Natural killer cell treated with Interleukin-12 subunit alpha and Interleukin-12 subunit beta and Interleukin-15 and Interleukin-18, amount 100 ng/mL, for 72 hours (primary cell): ENCODE measurements around the gene ANO8. TPM values are rescaled to one million over a fixed set of nuclear protein-coding genes. Genes with fewer than 3 reads are reported as not detected.
A peak's percentile ranks its signal among the peaks of the same experiment; 100 is the strongest.
"Not testable (repeated sequence)": the region's sequence is repeated elsewhere in the genome, so short reads cannot be mapped to it uniquely, and the experiment has no call there.

Experiments used
- ATAC-seq, 2 donors: fragments of 150-1000 bp; cut with Tn5 transposase in 1 of 2; sonication (Bioruptor Pico), chemical (Tn5 transposase) in 1 of 2; 2 replicates each; pipeline ENCODE4 v1.10.0; 2021
- DNase-seq: peaks from one replicate; pipeline ENCODE4 v3.0.0; 2022; ENCODE audit warnings: low spot score
- H3K27ac Mint-ChIP-seq, 2 donors: 1 replicate in 1 of 2; 2 replicates in 1 of 2; pipeline ENCODE4 v1.8.0; 2022; ENCODE audit warnings: mixed read lengths in 2 of 2, mild to moderate bottlenecking in 1 of 2, moderate library complexity in 1 of 2
- H3K27me3 Mint-ChIP-seq, 2 donors: 1 replicate in 1 of 2; 2 replicates in 1 of 2; pipeline ENCODE4 v1.8.0; 2022; ENCODE audit warnings: mixed read lengths in 2 of 2
- H3K36me3 Mint-ChIP-seq: one replicate; pipeline ENCODE4 v1.8.0; 2022; ENCODE audit warnings: mixed read lengths
- H3K4me1 Mint-ChIP-seq, 2 donors: 1 replicate in 1 of 2; 2 replicates in 1 of 2; pipeline ENCODE4 v1.8.0; 2022; ENCODE audit warnings: low read depth in 2 of 2, mixed read lengths in 2 of 2, mild to moderate bottlenecking in 1 of 2
- H3K4me3 Mint-ChIP-seq: one replicate; pipeline ENCODE4 v1.8.0; 2022; ENCODE audit warnings: mixed read lengths
- H3K9me3 Mint-ChIP-seq: 2 replicates; pipeline ENCODE4 v1.8.0; 2022; ENCODE audit warnings: mixed read lengths
- total RNA-seq, 2 donors: library from RNA; stranded (reverse); gene quantifications; one replicate each; pipeline ENCODE4 v1.2.3, GENCODE V29; 2022

Gene ANO8
- total RNA-seq, 2 donors from 2014 or later: 5.5 to 7.0 TPM

GRCh38 chr19:17304386-17305215 is 30.1 kb downstream of the ANO8 start:
- Mint-ChIP-seq H3K4me1 (peaks cover 30 to 32% of the 10 kb centered on the region in 2 donors), H3K36me3 (no peaks in the 10 kb centered on the region), H3K27ac (peak overlapping the region; percentile 72 to 82), H3K27me3 (no peaks in the 10 kb centered on the region), H3K4me3 (peak overlapping the region; percentile 78), H3K9me3 (no peaks in the 10 kb centered on the region)
- ATAC-seq (no peak), DNase-seq (no peak)

- ATAC-seq (no peak), DNase-seq (no peak)
- no peaks in the 10 kb centered on the region for H3K9me3 Mint-ChIP-seq
- peaks cover 24 to 26% of the 10 kb centered on the region in 2 donors for H3K4me1 Mint-ChIP-seq
- no peaks in the 10 kb centered on the region for H3K36me3 Mint-ChIP-seq
- H3K27ac Mint-ChIP-seq: peak overlapping the region; percentile 48 to 82
- peak overlapping the region; percentile 65 for H3K4me3 Mint-ChIP-seq
- H3K27me3 Mint-ChIP-seq: no peaks in the 10 kb centered on the region
Measured at GRCh38 chr19:17303940-17304267, 30.8 kb downstream of the ANO8 start.

- peaks cover 22 to 26% of the 10 kb centered on the region in 2 donors for H3K4me1 Mint-ChIP-seq
- no peaks in the 10 kb centered on the region for H3K27me3 Mint-ChIP-seq
- no peaks in the 10 kb centered on the region for H3K9me3 Mint-ChIP-seq
- peak; percentile 84 to 88 for ATAC-seq
- peak within 1 kb of the TSS; percentile 65 for H3K4me3 Mint-ChIP-seq
- no peaks in the 10 kb centered on the region for H3K36me3 Mint-ChIP-seq
- DNase-seq: peak; percentile 97
- peak within 1 kb of the TSS; percentile 48 to 82 for H3K27ac Mint-ChIP-seq
Measured at GRCh38 chr19:17303167-17303939, 31.3 kb downstream of the ANO8 start, which contains the start of gene ABHD8. Gene ABHD8, minus strand, starts transcription at chr19:17303425. Its CDS starts 1,809 bp downstream, at chr19:17301616.

GRCh38 chr19:17302391-17303166 is 32.1 kb downstream of the ANO8 start:
- Mint-ChIP-seq H3K4me3 (peak overlapping the region; percentile 55), H3K27ac (peak overlapping the region in 1 of 2 donors; percentile 17), H3K27me3 (no peaks in the 10 kb centered on the region), H3K9me3 (no peaks in the 10 kb centered on the region), H3K4me1 (peaks cover 17 to 21% of the 10 kb centered on the region in 2 donors), H3K36me3 (no peaks in the 10 kb centered on the region)
- ATAC-seq (no peak), DNase-seq (no peak)

GRCh38 chr19:17300992-17301619 is 33.5 kb downstream of the ANO8 start:
- no peaks in the 10 kb centered on the region for H3K9me3 Mint-ChIP-seq
- no peak overlapping the region for H3K27ac Mint-ChIP-seq
- ATAC-seq: no peak
- no peaks in the 10 kb centered on the region for H3K27me3 Mint-ChIP-seq
- H3K36me3 Mint-ChIP-seq: no peaks in the 10 kb centered on the region
- DNase-seq: no peak
- H3K4me3 Mint-ChIP-seq: peak overlapping the region; percentile 62
- H3K4me1 Mint-ChIP-seq: peaks cover 15 to 20% of the 10 kb centered on the region in 2 donors

- no peaks in the 10 kb centered on the region for H3K9me3 Mint-ChIP-seq
- H3K4me3 Mint-ChIP-seq: no peak overlapping the region
- no peaks in the 10 kb centered on the region for H3K36me3 Mint-ChIP-seq
- H3K27ac Mint-ChIP-seq: no peak overlapping the region
- ATAC-seq (no peak), DNase-seq (no peak)
- peaks cover 2 to 7% of the 10 kb centered on the region in 2 donors for H3K4me1 Mint-ChIP-seq
- no peaks in the 10 kb centered on the region for H3K27me3 Mint-ChIP-seq
Measured at GRCh38 chr19:17296976-17297375, 37.7 kb downstream of the ANO8 start.

- DNase-seq: no peak
- Mint-ChIP-seq H3K4me1 (peaks cover 0 to 4% of the 10 kb centered on the region in 2 donors), H3K4me3 (no peak overlapping the region), H3K9me3 (no peaks in the 10 kb centered on the region), H3K27me3 (no peaks in the 10 kb centered on the region), H3K27ac (no peak overlapping the region), H3K36me3 (no peaks in the 10 kb centered on the region)
- ATAC-seq: no peak
Measured at GRCh38 chr19:17296273-17296672, 38.4 kb downstream of the ANO8 start.

- H3K27me3 Mint-ChIP-seq, H3K4me3 Mint-ChIP-seq, ATAC-seq, H3K36me3 Mint-ChIP-seq, H3K4me1 Mint-ChIP-seq, DNase-seq, H3K27ac Mint-ChIP-seq, H3K9me3 Mint-ChIP-seq: not testable (repeated sequence)
Measured at GRCh38 chr19:17295551-17295950, 39.1 kb downstream of the ANO8 start.

GRCh38 chr19:17294051-17294891 is 40.4 kb downstream of the ANO8 start:
- no peaks in the 10 kb centered on the region for H3K9me3 Mint-ChIP-seq
- H3K36me3 Mint-ChIP-seq: no peaks in the 10 kb centered on the region
- no peak overlapping the region for H3K27ac Mint-ChIP-seq
- peak; percentile 63 for DNase-seq
- H3K4me1 Mint-ChIP-seq: peaks cover 0 to 4% of the 10 kb centered on the region in 2 donors
- no peak overlapping the region for H3K4me3 Mint-ChIP-seq
- ATAC-seq: no peak
- no peaks in the 10 kb centered on the region for H3K27me3 Mint-ChIP-seq

- Mint-ChIP-seq H3K9me3 (no peaks in the 10 kb centered on the region), H3K4me3 (no peak overlapping the region), H3K27me3 (no peaks in the 10 kb centered on the region), H3K27ac (no peak overlapping the region), H3K36me3 (no peaks in the 10 kb centered on the region), H3K4me1 (peaks cover 0 to 4% of the 10 kb centered on the region in 2 donors)
- DNase-seq (peak; percentile 23), ATAC-seq (no peak)
Measured at GRCh38 chr19:17293605-17294004, 41.0 kb downstream of the ANO8 start.

- no peaks in the 10 kb centered on the region for H3K36me3 Mint-ChIP-seq
- H3K4me1 Mint-ChIP-seq: peaks cover 0 to 4% of the 10 kb centered on the region in 2 donors
- no peaks in the 10 kb centered on the region for H3K9me3 Mint-ChIP-seq
- H3K27ac Mint-ChIP-seq: no peak overlapping the region
- peak; percentile 84 for DNase-seq
- H3K27me3 Mint-ChIP-seq: no peaks in the 10 kb centered on the region
- peak; percentile 95 to 97 for ATAC-seq
- H3K4me3 Mint-ChIP-seq: peak overlapping the region; percentile 85
Measured at GRCh38 chr19:17292301-17293074, 42.2 kb downstream of the ANO8 start.

- Mint-ChIP-seq H3K27ac (no peak overlapping the region), H3K9me3 (no peaks in the 10 kb centered on the region), H3K4me3 (no peak overlapping the region), H3K27me3 (no peaks in the 10 kb centered on the region), H3K4me1 (peaks cover 0 to 4% of the 10 kb centered on the region in 2 donors), H3K36me3 (no peaks in the 10 kb centered on the region)
- DNase-seq (no peak), ATAC-seq (peak; percentile 36 to 59)
Measured at GRCh38 chr19:17289489-17289888, 45.2 kb downstream of the ANO8 start.
